PC-9 (cell line): ENCODE measurements around the gene MB21D2. TPM values are rescaled to one million over a fixed set of nuclear protein-coding genes. Genes with fewer than 3 reads are reported as not detected.

ENCODE experiments used
- BruUV-seq: library from RNA; stranded (reverse); fragments of 400-500 nt; replicated peaks from 2 replicates; lab custom pipeline; 2021; lab: Mats Ljungman, UMichigan
- CTCF ChIA-PET: fragments of 300-600 bp; sonication (Branson Sonifier 250); formaldehyde crosslinking; loops from one replicate; lab custom pipeline; 2022; ENCODE audit warnings: antibody characterized with exemption; lab: Charles Lee
- POLR2A ChIA-PET: fragments of 300-600 bp; sonication (Branson Sonifier 250); formaldehyde crosslinking; loops from one replicate; lab custom pipeline; 2022; ENCODE audit warnings: antibody characterized with exemption; ENCODE audit not compliant: unreplicated experiment; lab: Charles Lee
- DNase-seq, 2 experiments: peaks; one replicate each; pipeline versions ENCODE4 v3.0.0 to v3.0.0-alpha.2; 2015 to 2022; ENCODE audit warnings: mixed read lengths in 1 of 2
- H2AFZ ChIP-seq: fragments of 200-600 bp; sonication (generic); 2 replicates; pipeline ENCODE4 v1.8.1; 2017; ENCODE audit warnings: antibody characterized with exemption
- H3F3A ChIP-seq: fragments of 200-600 bp; sonication (generic); 2 replicates; pipeline ENCODE4 v1.8.1; 2017; ENCODE audit warnings: antibody characterized with exemption, mild to moderate bottlenecking, low read depth; ENCODE audit not compliant: insufficient read depth
- H3K27ac ChIP-seq: fragments of 200-600 bp; sonication (generic); 2 replicates; pipeline ENCODE4 v1.6.1; 2016; ENCODE audit warnings: mixed run types
- H3K27me3 ChIP-seq: fragments of 200-600 bp; sonication (generic); 2 replicates; pipeline ENCODE4 v1.6.1; 2016; ENCODE audit warnings: low read depth, mixed run types; ENCODE audit not compliant: insufficient read depth
- H3K36me3 ChIP-seq: fragments of 200-600 bp; sonication (generic); 2 replicates; pipeline ENCODE4 v1.6.1; 2016; ENCODE audit warnings: low read depth, mixed run types
- H3K4me1 ChIP-seq: fragments of 200-600 bp; sonication (generic); replicated peaks from 2 replicates; pipeline ENCODE4 v1.6.1; 2016; ENCODE audit warnings: mixed run types; ENCODE audit not compliant: insufficient read depth
- H3K4me2 ChIP-seq: fragments of 200-600 bp; sonication (generic); 2 replicates; pipeline ENCODE4 v1.6.1; 2017; ENCODE audit warnings: mixed run types
- H3K4me3 ChIP-seq: fragments of 200-600 bp; sonication (generic); 2 replicates; pipeline ENCODE4 v1.6.1; 2016; ENCODE audit warnings: mixed run types
- H3K79me2 ChIP-seq: fragments of 200-600 bp; sonication (generic); 2 replicates; pipeline ENCODE4 v1.6.1; 2017; ENCODE audit warnings: low read depth, mixed run types
- H3K9me2 ChIP-seq: fragments of 200-600 bp; sonication (generic); 2 replicates; pipeline ENCODE4 v1.8.1; 2017; ENCODE audit warnings: mild to moderate bottlenecking; ENCODE audit not compliant: insufficient read depth
- H3K9me3 ChIP-seq: fragments of 200-600 bp; sonication (generic); 2 replicates; pipeline ENCODE4 v1.8.1; 2016; ENCODE audit warnings: low read depth; ENCODE audit not compliant: insufficient read depth
- H4K20me1 ChIP-seq: fragments of 200-600 bp; sonication (generic); 2 replicates; pipeline ENCODE4 v1.8.1; 2017; ENCODE audit not compliant: insufficient read depth
- CTCF ChIP-seq: fragments of 200-600 bp; sonication (generic); conservative IDR thresholded peaks from 2 replicates; pipeline ENCODE4 v1.6.1; 2017; ENCODE audit warnings: mixed run types, antibody characterized with exemption, mild to moderate bottlenecking, moderate library complexity
- EZH2 ChIP-seq: fragments of 200-600 bp; sonication (generic); IDR thresholded peaks from 2 replicates; pipeline ENCODE4 v1.8.0; 2017; ENCODE audit warnings: antibody characterized with exemption, low read depth
- intact Hi-C: fragments of 100-400 bp; cut with micrococcal nuclease; formaldehyde crosslinking; loops from one replicate; pipeline ENCODE4 v1.10.0; 2022; ENCODE audit not compliant: unreplicated experiment
- total RNA-seq: library from RNA; stranded (reverse); gene quantifications from 2 replicates; pipeline ENCODE4 v1.2.3, GENCODE V29; 2021

MB21D2 gene
- total RNA-seq, 1 experiment from 2014 or later, result 5.1 TPM

GRCh38 chr3:192844836-192845525 lies 72.7 kb downstream of the MB21D2 start:
- peaks cover 70% of the 10 kb centered on the region for H4K20me1 ChIP-seq
- no TSS peak for BruUV-seq
- H3K4me3 ChIP-seq, result no peak overlapping the region
- TF ChIP-seq CTCF, result no peak
- TF ChIP-seq EZH2, result no peak
- H3K4me2 ChIP-seq, result no peak overlapping the region
- ChIA-PET CTCF (no interaction called here), POLR2A (interaction anchor here (0.6 kb wide), 1 partner anchor 69 kb away, joined by 3 read pairs; no protein-coding TSS in a partner anchor)
- no peaks in the 10 kb centered on the region for H3F3A ChIP-seq
- no peak overlapping the region for H3K27ac ChIP-seq
- H3K4me1 ChIP-seq, result no peaks in the 10 kb centered on the region
- H3K27me3 ChIP-seq, result no peaks in the 10 kb centered on the region
- intact Hi-C loops, result no loop called here
- DNase-seq, result no peak
- H3K79me2 ChIP-seq, result 0 out of 2 replicates have a peak, but pooled peaks cover 3% of the 10 kb centered on the region
- H2AFZ ChIP-seq, result no peak overlapping the region
- H3K9me2 ChIP-seq, result no peaks in the 10 kb centered on the region
- no peaks in the 10 kb centered on the region for H3K9me3 ChIP-seq
- no peaks in the 10 kb centered on the region for H3K36me3 ChIP-seq

- no peak overlapping the region for H2AFZ ChIP-seq
- no peaks in the 10 kb centered on the region for H3K27me3 ChIP-seq
- CTCF ChIA-PET, result no interaction called here
- H4K20me1 ChIP-seq, result peaks cover 66% of the 10 kb centered on the region
- intact Hi-C loops, result no loop called here
- no peak overlapping the region for H3K27ac ChIP-seq
- no peak overlapping the region for H3K4me3 ChIP-seq
- H3K9me2 ChIP-seq, result no peaks in the 10 kb centered on the region
- no peaks in the 10 kb centered on the region for H3K9me3 ChIP-seq
- no peaks in the 10 kb centered on the region for H3K4me1 ChIP-seq
- H3F3A ChIP-seq, result no peaks in the 10 kb centered on the region
- no peaks in the 10 kb centered on the region for H3K36me3 ChIP-seq
- BruUV-seq, result no TSS peak
- TF ChIP-seq EZH2 (no peak), CTCF (no peak)
- H3K4me2 ChIP-seq, result no peak overlapping the region
- no peak for DNase-seq
- POLR2A ChIA-PET, result no interaction called here
- H3K79me2 ChIP-seq, result 0 out of 2 replicates have a peak, but pooled peaks cover 3% of the 10 kb centered on the region
These were observed 73.2 kb downstream of the MB21D2 start for GRCh38 chr3:192844486-192844765.

- Histone ChIP-seq H3F3A (no peaks in the 10 kb centered on the region), H3K9me3 (no peaks in the 10 kb centered on the region), H3K27me3 (no peaks in the 10 kb centered on the region), H3K4me3 (no peak overlapping the region), H3K4me2 (no peak overlapping the region), H3K27ac (no peak overlapping the region), H3K79me2 (0 out of 2 replicates have a peak, but pooled peaks cover 3% of the 10 kb centered on the region), H2AFZ (no peak overlapping the region), H3K9me2 (no peaks in the 10 kb centered on the region), H4K20me1 (peaks cover 65% of the 10 kb centered on the region), H3K36me3 (no peaks in the 10 kb centered on the region), H3K4me1 (no peaks in the 10 kb centered on the region)
- DNase-seq, result no peak
- TF ChIP-seq CTCF, result no peak
- no peak for TF ChIP-seq EZH2
- intact Hi-C loops, result no loop called here
- no TSS peak for BruUV-seq
- ChIA-PET POLR2A (no interaction called here), CTCF (no interaction called here)
These were observed 73.8 kb downstream of the MB21D2 start for GRCh38 chr3:192843723-192844485.
